Transverse colon (tissue), 4 donors: Measurements from ENCODE around the gene ARHGAP22. TPM values are rescaled to one million over a fixed set of nuclear protein-coding genes. Genes with fewer than 3 reads are reported as not detected.

Experiments
- DNase-seq: peaks from one replicate; pipeline ENCODE4 v3.0.0-alpha.2; 2019
- H3K27ac ChIP-seq, 4 donors: fragments of 200-600 bp; sonication (generic); 2 replicates each; pipeline ENCODE4 v1.5.1; 2016 to 2018; ENCODE audit warnings: inconsistent platforms in 4 of 4
- H3K27me3 ChIP-seq: fragments of 200-600 bp; sonication (generic); 2 replicates; pipeline ENCODE4 v1.5.1; 2017; ENCODE audit warnings: inconsistent platforms
- H3K36me3 ChIP-seq, 4 donors: fragments of 200-600 bp; sonication (generic); 2 replicates each; pipeline ENCODE4 v1.5.1; 2017 to 2019; ENCODE audit warnings: inconsistent platforms in 4 of 4
- H3K4me1 ChIP-seq, 4 donors: fragments of 200-600 bp; sonication (generic); 2 replicates each; pipeline ENCODE4 v1.5.1; 2017 to 2020; ENCODE audit warnings: inconsistent platforms in 4 of 4
- H3K4me3 ChIP-seq, 4 donors: fragments of 200-600 bp; sonication (generic); 1 replicate in 1 of 4; 2 replicates in 3 of 4; pipeline versions ENCODE4 v1.5.1 to v1.6.1; 2017 to 2019; ENCODE audit warnings: inconsistent platforms in 4 of 4
- H3K9me3 ChIP-seq, 2 donors: fragments of 200-600 bp; sonication (generic); 2 replicates each; pipeline ENCODE4 v1.5.1; 2017 to 2019; ENCODE audit warnings: inconsistent platforms in 2 of 2
- CTCF ChIP-seq, 5 experiments: fragments of 200-600 bp in 3 of 5; fragments of 450-650 bp in 2 of 5; sonication (generic) in 3 of 5; IDR thresholded peaks; 1 replicate in 2 of 5; 2 replicates in 3 of 5; pipeline ENCODE4 v1.5.1; 2016 to 2017; ENCODE audit warnings: antibody characterized with exemption in 5 of 5, inconsistent platforms in 3 of 5, mild to moderate bottlenecking in 2 of 5, moderate library complexity in 1 of 5
- EP300 ChIP-seq: sonication (generic); formaldehyde crosslinking; IDR thresholded peaks from one replicate; pipeline ENCODE4 v1.6.1; 2017; ENCODE audit warnings: antibody characterized with exemption, low read depth
- POLR2A ChIP-seq: fragments of 450-650 bp; IDR thresholded peaks from one replicate; pipeline ENCODE4 v1.6.1; 2016; ENCODE audit warnings: antibody characterized with exemption, mild to moderate bottlenecking, moderate library complexity
- POLR2AphosphoS5 ChIP-seq, 3 donors: sonication (generic); formaldehyde crosslinking; IDR thresholded peaks; one replicate each; pipeline ENCODE4 v1.6.1; 2016; ENCODE audit warnings: antibody characterized with exemption in 3 of 3
- WGBS, 2 donors: methylation state at CpG; one replicate each; pipeline ENCODE4 v1.1.5; 2018; ENCODE audit warnings: low coverage in 1 of 2; 5-methylcytosine and 5-hydroxymethylcytosine counted together
- in situ Hi-C, 4 donors: fragments of 200-750 bp; cut with MboI; loops; one replicate each; pipeline versions ENCODE4 v1.15.0 to v1.15.1; 2017; ENCODE audit warnings: low sequenced_read_pairs in 3 of 4, low pct_ligation_motif_present in 1 of 4, low pct_unique_long_range_greater_than_20kb in 1 of 4
- intact Hi-C: fragments of 100-400 bp; cut with DNase I; formaldehyde crosslinking; loops from one replicate; pipeline ENCODE4 v1.15.1; 2023; ENCODE audit warnings: low total_unique reads
- total RNA-seq, 4 donors: library from RNA; depleted of rRNA; stranded (reverse); fragments of >200 nt; gene quantifications; one replicate each; pipeline ENCODE4 v1.1.0, GENCODE V29; 2016

Gene ARHGAP22
- total RNA-seq, 4 donors from 2014 or later = 1.4 to 3.4 (median 1.7) TPM; not detected in 1

- H3K27me3 ChIP-seq = no peaks in the 10 kb centered on the region
- intact Hi-C loops = no loop called here
- TF ChIP-seq EP300 (no peak), POLR2A (no peak), POLR2AphosphoS5 (IDR thresholded peaks at IDR 0.05) (no peak), CTCF (IDR thresholded peaks at IDR 0.05) (no peak)
- peaks cover 0 to 2% of the 10 kb centered on the region in 2 donors for H3K9me3 ChIP-seq
- H3K4me1 ChIP-seq = no peaks in the 10 kb centered on the region
- H3K36me3 ChIP-seq = peaks cover 0 to 9% (median 1%) of the 10 kb centered on the region in 4 donors
- no peak for DNase-seq
- in situ Hi-C loops = no loop called here
- H3K27ac ChIP-seq = no peak overlapping the region
- WGBS, 2 donors = 96% methylated on average over 1 of the region's 1 CpG; no CpG with 5 or more reads in 1 of the 2 donors
- H3K4me3 ChIP-seq = no peak overlapping the region
Measured at GRCh38 chr10:48417374-48417773, 187.5 kb downstream of the ARHGAP22 start.

GRCh38 chr10:48416584-48417232, 188.2 kb downstream of the ARHGAP22 start:
- peaks cover 0 to 15% (median 3%) of the 10 kb centered on the region in 4 donors for H3K36me3 ChIP-seq
- DNase-seq = no peak
- TF ChIP-seq POLR2A (no peak), POLR2AphosphoS5 (IDR thresholded peaks at IDR 0.05) (no peak)
- no peak overlapping the region for H3K27ac ChIP-seq
- H3K4me1 ChIP-seq = no peaks in the 10 kb centered on the region
- in situ Hi-C loops (no loop called here), intact Hi-C loops (no loop called here)
- H3K9me3 ChIP-seq = peaks cover 0 to 8% of the 10 kb centered on the region in 2 donors
- H3K4me3 ChIP-seq = no peak overlapping the region
- 93 to 95% methylated on average over 2 of the region's 2 CpGs for WGBS, 2 donors
- no peaks in the 10 kb centered on the region for H3K27me3 ChIP-seq

- H3K9me3 ChIP-seq = peaks cover 0 to 8% of the 10 kb centered on the region in 2 donors
- TF ChIP-seq POLR2A (no peak), CTCF (IDR thresholded peaks at IDR 0.05) (no peak), EP300 (no peak), POLR2AphosphoS5 (IDR thresholded peaks at IDR 0.05) (no peak)
- no peak for DNase-seq
- intact Hi-C loops (no loop called here), in situ Hi-C loops (no loop called here)
- peaks cover 0 to 28% (median 7%) of the 10 kb centered on the region in 4 donors for H3K36me3 ChIP-seq
- H3K27me3 ChIP-seq = no peaks in the 10 kb centered on the region
- no peaks in the 10 kb centered on the region for H3K4me1 ChIP-seq
- no peak overlapping the region for H3K27ac ChIP-seq
- H3K4me3 ChIP-seq = no peak overlapping the region
- WGBS, 2 donors = 92 to 100% methylated on average over 1 of the region's 1 CpG
Measured at GRCh38 chr10:48414778-48415177, 190.1 kb downstream of the ARHGAP22 start.

- in situ Hi-C loops (no loop called here), intact Hi-C loops (no loop called here)
- WGBS, 2 donors = 100% methylated on average over 1 of the region's 1 CpG
- no peaks in the 10 kb centered on the region for H3K4me1 ChIP-seq
- no peak overlapping the region for H3K27ac ChIP-seq
- peaks cover 0 to 31% (median 7%) of the 10 kb centered on the region in 4 donors for H3K36me3 ChIP-seq
- no peak overlapping the region for H3K4me3 ChIP-seq
- no peaks in the 10 kb centered on the region for H3K27me3 ChIP-seq
- TF ChIP-seq CTCF (IDR thresholded peaks at IDR 0.05) = no peak
- TF ChIP-seq EP300 = no peak
- TF ChIP-seq POLR2AphosphoS5 (IDR thresholded peaks at IDR 0.05) = no peak
- no peak for TF ChIP-seq POLR2A
- peaks cover 0 to 8% of the 10 kb centered on the region in 2 donors for H3K9me3 ChIP-seq
- DNase-seq = no peak
Measured at GRCh38 chr10:48414160-48414559, 190.7 kb downstream of the ARHGAP22 start.

GRCh38 chr10:48412933-48413332, 191.9 kb downstream of the ARHGAP22 start:
- H3K27ac ChIP-seq = no peak overlapping the region
- H3K4me1 ChIP-seq = no peaks in the 10 kb centered on the region
- intact Hi-C loops (no loop called here), in situ Hi-C loops (no loop called here)
- peaks cover 0 to 8% of the 10 kb centered on the region in 2 donors for H3K9me3 ChIP-seq
- 96 to 100% methylated on average over 3 to 4 of the region's 4 CpGs for WGBS, 2 donors
- no peak for DNase-seq
- no peak overlapping the region for H3K4me3 ChIP-seq
- peaks cover 0 to 31% (median 7%) of the 10 kb centered on the region in 4 donors for H3K36me3 ChIP-seq
- TF ChIP-seq POLR2AphosphoS5 (IDR thresholded peaks at IDR 0.05) (no peak), EP300 (no peak), POLR2A (no peak), CTCF (IDR thresholded peaks at IDR 0.05) (no peak)
- no peaks in the 10 kb centered on the region for H3K27me3 ChIP-seq
